OCI-LY7 (cell line): Measurements from ENCODE around the gene DDX10. TPM values are rescaled to one million over a fixed set of nuclear protein-coding genes. Genes with fewer than 3 reads are reported as not detected.

Experiments used
- BruUV-seq: library from RNA; stranded (reverse); fragments of 400-500 nt; replicated peaks from 2 replicates; lab custom pipeline; 2021; lab: Mats Ljungman, UMichigan
- CTCF ChIA-PET: fragments of 300-600 bp; sonication (Branson Sonifier 250); formaldehyde crosslinking; loops from one replicate; lab custom pipeline; 2022; ENCODE audit warnings: antibody characterized with exemption; ENCODE audit not compliant: unreplicated experiment; lab: Charles Lee
- POLR2A ChIA-PET: fragments of 300-600 bp; sonication (Branson Sonifier 250); formaldehyde crosslinking; loops from one replicate; lab custom pipeline; 2022; ENCODE audit warnings: antibody characterized with exemption; lab: Charles Lee
- DNase-seq: peaks from one replicate; pipeline ENCODE4 v3.0.0-alpha.2; 2015; ENCODE audit warnings: low spot score
- H2AFZ ChIP-seq: fragments of 200-600 bp; sonication (generic), shearing (Covaris generic); 2 replicates; pipeline ENCODE4 v1.6.1; 2014; ENCODE audit warnings: mild to moderate bottlenecking, antibody characterized with exemption, low read length, moderate library complexity
- H3K27ac ChIP-seq: fragments of 200-600 bp; sonication (generic); 2 replicates; pipeline ENCODE4 v1.5.1; 2014; ENCODE audit warnings: mixed run types, low read depth, mild to moderate bottlenecking, moderate library complexity, low read length, inconsistent platforms; ENCODE audit not compliant: poor library complexity, severe bottlenecking
- H3K36me3 ChIP-seq: fragments of 200-600 bp; sonication (generic); 2 replicates; pipeline ENCODE4 v1.6.1; 2014; ENCODE audit warnings: mild to moderate bottlenecking, antibody characterized with exemption, low read length, moderate library complexity, mixed read lengths; ENCODE audit not compliant: insufficient read depth
- H3K4me1 ChIP-seq: fragments of 200-600 bp; sonication (generic); 2 replicates; pipeline ENCODE4 v1.5.1; 2014; ENCODE audit warnings: mild to moderate bottlenecking, low read length; ENCODE audit not compliant: insufficient read depth, poor library complexity, severe bottlenecking
- H3K4me2 ChIP-seq: fragments of 200-600 bp; sonication (generic); 2 replicates; pipeline ENCODE4 v1.6.1; 2014; ENCODE audit warnings: mild to moderate bottlenecking, low read length
- H3K4me3 ChIP-seq: fragments of 200-600 bp; sonication (generic); 2 replicates; pipeline ENCODE4 v1.5.1; 2014; ENCODE audit warnings: mild to moderate bottlenecking, low read depth, low read length; ENCODE audit not compliant: poor library complexity, severe bottlenecking
- H3K79me2 ChIP-seq: fragments of 200-600 bp; sonication (generic); 2 replicates; pipeline ENCODE4 v1.6.1; 2016; ENCODE audit warnings: low read depth, mild to moderate bottlenecking, low read length, moderate library complexity, mixed read lengths; ENCODE audit not compliant: insufficient read depth
- H3K9me2 ChIP-seq: fragments of 200-600 bp; sonication (generic); 2 replicates; pipeline ENCODE4 v1.6.1; 2016; ENCODE audit warnings: mild to moderate bottlenecking, low read length, mixed read lengths; ENCODE audit not compliant: insufficient read depth
- H3K9me3 ChIP-seq: fragments of 200-600 bp; sonication (generic); 2 replicates; pipeline ENCODE4 v1.6.1; 2014; ENCODE audit warnings: mild to moderate bottlenecking, mixed run types, low read length, mixed read lengths
- H4K20me1 ChIP-seq: fragments of 200-600 bp; sonication (generic); 2 replicates; pipeline ENCODE4 v1.6.1; 2014; ENCODE audit warnings: mild to moderate bottlenecking, antibody characterized with exemption, low read length, moderate library complexity, mixed read lengths; ENCODE audit not compliant: insufficient read depth
- EZH2phosphoT487 ChIP-seq: fragments of 200-600 bp; sonication (generic); IDR thresholded peaks from 2 replicates; pipeline ENCODE4 v1.6.1; 2018; ENCODE audit warnings: low read depth, borderline replicate concordance, mild to moderate bottlenecking, mixed run types, antibody characterized with exemption, low read length, moderate library complexity, mixed read lengths
- intact Hi-C: fragments of 100-400 bp; cut with micrococcal nuclease; formaldehyde crosslinking; loops from one replicate; pipeline ENCODE4 v1.10.0; 2022; ENCODE audit not compliant: unreplicated experiment
- total RNA-seq, 2 experiments: library from RNA; depleted of rRNA in 1 of 2; stranded (reverse); fragments of >200 nt in 1 of 2; shearing (Covaris generic) in 1 of 2; gene quantifications; 2 replicates each; pipeline ENCODE4 v1.2.3, GENCODE V29; 2014 to 2022
- TF ChIP-seq, protein P1 (sequence below): fragments of 200-600 bp; sonication (generic); conservative IDR thresholded peaks from 2 replicates; pipeline ENCODE4 v1.5.1; 2014; ENCODE audit warnings: mild to moderate bottlenecking, antibody characterized with exemption, low read length, moderate library complexity, mixed read lengths

Gene DDX10
- total RNA-seq, 2 experiments from 2014 or later = 46.5 to 48.7 TPM

- no peaks in the 10 kb centered on the region for H3K9me2 ChIP-seq
- CTCF ChIA-PET = no interaction called here
- no peaks in the 10 kb centered on the region for H3K36me3 ChIP-seq
- no peak overlapping the region for H3K27ac ChIP-seq
- POLR2A ChIA-PET = interaction anchor here (1.3 kb wide), 1 partner anchor 12 kb away, joined by 5 read pairs; no protein-coding TSS in a partner anchor
- no peak overlapping the region for H2AFZ ChIP-seq
- no peaks in the 10 kb centered on the region for H4K20me1 ChIP-seq
- intact Hi-C loops = no loop called here
- TF ChIP-seq EZH2phosphoT487 = no peak
- TF ChIP-seq, protein P1, sequence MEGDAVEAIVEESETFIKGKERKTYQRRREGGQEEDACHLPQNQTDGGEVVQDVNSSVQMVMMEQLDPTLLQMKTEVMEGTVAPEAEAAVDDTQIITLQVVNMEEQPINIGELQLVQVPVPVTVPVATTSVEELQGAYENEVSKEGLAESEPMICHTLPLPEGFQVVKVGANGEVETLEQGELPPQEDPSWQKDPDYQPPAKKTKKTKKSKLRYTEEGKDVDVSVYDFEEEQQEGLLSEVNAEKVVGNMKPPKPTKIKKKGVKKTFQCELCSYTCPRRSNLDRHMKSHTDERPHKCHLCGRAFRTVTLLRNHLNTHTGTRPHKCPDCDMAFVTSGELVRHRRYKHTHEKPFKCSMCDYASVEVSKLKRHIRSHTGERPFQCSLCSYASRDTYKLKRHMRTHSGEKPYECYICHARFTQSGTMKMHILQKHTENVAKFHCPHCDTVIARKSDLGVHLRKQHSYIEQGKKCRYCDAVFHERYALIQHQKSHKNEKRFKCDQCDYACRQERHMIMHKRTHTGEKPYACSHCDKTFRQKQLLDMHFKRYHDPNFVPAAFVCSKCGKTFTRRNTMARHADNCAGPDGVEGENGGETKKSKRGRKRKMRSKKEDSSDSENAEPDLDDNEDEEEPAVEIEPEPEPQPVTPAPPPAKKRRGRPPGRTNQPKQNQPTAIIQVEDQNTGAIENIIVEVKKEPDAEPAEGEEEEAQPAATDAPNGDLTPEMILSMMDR = no peak
- no peaks in the 10 kb centered on the region for H3K4me1 ChIP-seq
- H3K4me2 ChIP-seq = no peak overlapping the region
- H3K9me3 ChIP-seq = no peaks in the 10 kb centered on the region
- no peak overlapping the region for H3K4me3 ChIP-seq
- no peaks in the 10 kb centered on the region for H3K79me2 ChIP-seq
- BruUV-seq = no TSS peak
- DNase-seq = no peak
These were observed 160.5 kb downstream of the DDX10 start for GRCh38 chr11:108825381-108825780.

- H3K4me3 ChIP-seq = no peak overlapping the region
- no peak overlapping the region for H3K4me2 ChIP-seq
- intact Hi-C loops = no loop called here
- ChIA-PET POLR2A (interaction anchor here (0.9 to 1.3 kb wide), 2 partner anchors 12 to 18 kb away, joined by 3 to 5 read pairs; no protein-coding TSS in a partner anchor), CTCF (no interaction called here)
- no peaks in the 10 kb centered on the region for H3K79me2 ChIP-seq
- no peaks in the 10 kb centered on the region for H3K36me3 ChIP-seq
- no peak overlapping the region for H3K27ac ChIP-seq
- H3K9me2 ChIP-seq = no peaks in the 10 kb centered on the region
- TF ChIP-seq EZH2phosphoT487 = no peak
- TF ChIP-seq, protein P1 = no peak
- no peaks in the 10 kb centered on the region for H4K20me1 ChIP-seq
- no peak overlapping the region for H2AFZ ChIP-seq
- no TSS peak for BruUV-seq
- H3K4me1 ChIP-seq = no peaks in the 10 kb centered on the region
- H3K9me3 ChIP-seq = no peaks in the 10 kb centered on the region
- DNase-seq = no peak
These were observed 161.3 kb downstream of the DDX10 start for GRCh38 chr11:108826136-108826535.

DNA sequence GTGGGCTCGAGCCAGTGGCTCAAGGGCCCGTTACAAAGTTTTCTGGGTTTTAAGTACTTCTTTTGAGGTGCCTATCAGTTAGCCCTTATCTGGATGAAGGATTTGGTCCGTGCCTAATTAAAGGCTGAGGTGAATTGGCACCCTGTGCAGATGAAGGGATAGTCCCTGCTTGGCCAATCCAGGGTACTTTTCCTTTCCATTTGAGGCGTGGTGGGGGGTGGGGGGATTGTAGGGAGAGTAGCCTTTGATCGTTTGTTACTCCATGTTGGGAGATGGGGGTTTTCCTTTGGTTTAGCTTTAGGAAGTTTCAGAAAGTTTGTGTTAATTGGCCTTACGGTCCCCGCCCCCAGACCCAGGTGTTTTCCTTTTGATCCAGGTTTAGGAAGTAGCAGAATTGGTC, 170.8 kb downstream of the DDX10 start:
- H3K9me3 ChIP-seq = no peaks in the 10 kb centered on the region
- TF ChIP-seq EZH2phosphoT487 = no peak
- H3K4me1 ChIP-seq = no peaks in the 10 kb centered on the region
- ChIA-PET POLR2A (interaction anchor here (0.8 to 3.2 kb wide), 2 partner anchors 12 to 21 kb away, joined by 4 to 11 read pairs; no protein-coding TSS in a partner anchor), CTCF (no interaction called here)
- no peak overlapping the region for H3K4me2 ChIP-seq
- H3K79me2 ChIP-seq = peaks cover 3% of the 10 kb centered on the region; the same call in 1 of the 2 replicates
- H2AFZ ChIP-seq = no peak overlapping the region
- H3K9me2 ChIP-seq = no peaks in the 10 kb centered on the region
- no TSS peak for BruUV-seq
- DNase-seq = no peak
- no peak overlapping the region for H3K27ac ChIP-seq
- no peaks in the 10 kb centered on the region for H4K20me1 ChIP-seq
- intact Hi-C loops = no loop called here
- peaks cover 19% of the 10 kb centered on the region for H3K36me3 ChIP-seq
- H3K4me3 ChIP-seq = no peak overlapping the region
